Measurements from ENCODE around the gene EPC1. TPM values are rescaled to one million over a fixed set of nuclear protein-coding genes. Genes with fewer than 3 reads are reported as not detected.
"Not testable (repeated sequence)": the region's sequence is repeated elsewhere in the genome, so short reads cannot be mapped to it uniquely, and the experiment has no call there.

Gene EPC1
- polyA plus RNA-seq, 1 of the 3 experiments (the other 2 are of a cell fraction) = 21.8 TPM

- DNase-seq = no peak
- peaks cover 53% of the 10 kb centered on the region for H3K79me2 ChIP-seq (ENCODE audit: insufficient read depth)
- CTCF ChIA-PET = interaction anchor here (0.6 to 1.8 kb wide), 5 partner anchors 12 to 110 kb away, joined by 3 to 5 read pairs (median 4); no protein-coding TSS in a partner anchor
- H4K20me1 ChIP-seq (ENCODE audit: insufficient read depth) = peaks cover 4% of the 10 kb centered on the region; the same call in 1 of the 2 replicates
- no peak overlapping the region for H3K4me2 ChIP-seq
- peaks cover 17% of the 10 kb centered on the region for H3F3A ChIP-seq (replicated peaks; ENCODE audit: insufficient read depth)
- H3K36me3 ChIP-seq (replicated peaks in 1 of 2; ENCODE audit: control insufficient read depth in 1 of 2, insufficient read depth in 2 of 2, low read length in 1 of 2) = peaks cover 4 to 5% of the 10 kb centered on the region in 2 experiments
- POLR2A ChIA-PET = no interaction called here
- no peaks in the 10 kb centered on the region for H3K9me2 ChIP-seq
- WGBS (ENCODE audit: low lambda C conversion rate) = 92% methylated on average over 4 of the region's 4 CpGs
- no peak overlapping the region for H2AFZ ChIP-seq (ENCODE audit: low read depth)
- peaks cover 0 to 3% of the 10 kb centered on the region in 2 experiments; a peak in 2 of 4 replicates for H3K4me1 ChIP-seq (ENCODE audit: control insufficient read depth in 1 of 2, insufficient read depth in 2 of 2, low read depth in 1 of 2, low read length in 1 of 2)
- no peak overlapping the region for H3K9ac ChIP-seq
- H3K27me3 ChIP-seq (ENCODE audit: insufficient read depth) = no peaks in the 10 kb centered on the region
- no peaks in the 10 kb centered on the region for H3K9me3 ChIP-seq
- no peak for TF ChIP-seq NFIC (IDR thresholded peaks at IDR 0.05; ENCODE audit: borderline replicate concordance)
- TF ChIP-seq FOSL2 (IDR thresholded peaks at IDR 0.05; ENCODE audit: borderline replicate concordance, low read depth) = no peak
- TF ChIP-seq MXI1 (IDR thresholded peaks at IDR 0.05; ENCODE audit: low read depth, low read length) = no peak
- no peak for TF ChIP-seq FOXM1 (IDR thresholded peaks at IDR 0.05; ENCODE audit: low read depth)
- TF ChIP-seq MEF2A (IDR thresholded peaks at IDR 0.05; ENCODE audit: borderline replicate concordance, low read depth) = no peak
- TF ChIP-seq TCF12 (IDR thresholded peaks at IDR 0.05) = no peak
- TF ChIP-seq NRF1 (IDR thresholded peaks at IDR 0.05; ENCODE audit: low read depth, low read length) = no peak
- no peak for TF ChIP-seq SIN3A (IDR thresholded peaks at IDR 0.05; ENCODE audit: borderline replicate concordance, low read depth, low read length)
- TF ChIP-seq YY1 (IDR thresholded peaks at IDR 0.05; ENCODE audit: low read depth) = no peak
- no peak for TF ChIP-seq GATA2 (CRISPR knock-in tag; IDR thresholded peaks at IDR 0.05)
- TF ChIP-seq ZBTB33 (IDR thresholded peaks at IDR 0.05; ENCODE audit: borderline replicate concordance, low read depth) = no peak
- no peak for TF ChIP-seq POLR2AphosphoS5 (IDR thresholded peaks at IDR 0.05; ENCODE audit: low read depth, low read length)
- TF ChIP-seq EP300 (IDR thresholded peaks at IDR 0.05; ENCODE audit: borderline replicate concordance in 1 of 2, low read depth in 1 of 2, low read length in 1 of 2) = no peak
- TF ChIP-seq REST (IDR thresholded peaks at IDR 0.05; ENCODE audit: low read depth, low read length) = no peak
- no peak for TF ChIP-seq USF2 (IDR thresholded peaks at IDR 0.05; ENCODE audit: borderline replicate concordance, low read depth, low read length)
- no peak for TF ChIP-seq RXRA (IDR thresholded peaks at IDR 0.05; ENCODE audit: borderline replicate concordance, low read depth)
- TF ChIP-seq IRF3 (IDR thresholded peaks at IDR 0.05; ENCODE audit: low read depth, low read length) = no peak
- no peak for TF ChIP-seq RAD21 (IDR thresholded peaks at IDR 0.05; ENCODE audit: low read length)
- H3K27ac ChIP-seq (ENCODE audit: low read depth in 2 of 2, low read length in 1 of 2) = no peak overlapping the region
- H3K4me3 ChIP-seq (ENCODE audit: low read depth in 2 of 2, low read length in 1 of 2) = no peak overlapping the region
Measured at GRCh38 chr10:32366111-32366510, 19.2 kb upstream of the EPC1 start.

- H3K4me2 ChIP-seq; H3K27me3 ChIP-seq (ENCODE audit: insufficient read depth); DNase-seq; H3K27ac ChIP-seq (ENCODE audit: low read depth in 2 of 2, low read length in 1 of 2); POLR2A ChIA-PET; H3K4me1 ChIP-seq (ENCODE audit: control insufficient read depth in 1 of 2, insufficient read depth in 2 of 2, low read depth in 1 of 2, low read length in 1 of 2); H4K20me1 ChIP-seq (ENCODE audit: insufficient read depth); H3K9me2 ChIP-seq; H2AFZ ChIP-seq (ENCODE audit: low read depth); H3K36me3 ChIP-seq (replicated peaks in 1 of 2; ENCODE audit: control insufficient read depth in 1 of 2, insufficient read depth in 2 of 2, low read length in 1 of 2); H3K9ac ChIP-seq; H3K9me3 ChIP-seq; H3K4me3 ChIP-seq (ENCODE audit: low read depth in 2 of 2, low read length in 1 of 2): not testable (repeated sequence)
- peaks cover 17% of the 10 kb centered on the region for H3F3A ChIP-seq (replicated peaks; ENCODE audit: insufficient read depth)
- WGBS (ENCODE audit: low lambda C conversion rate) = 94% methylated on average over 8 of the region's 8 CpGs
- H3K79me2 ChIP-seq (ENCODE audit: insufficient read depth) = peaks cover 50% of the 10 kb centered on the region
- CTCF ChIA-PET = interaction anchor here (1.5 kb wide), 1 partner anchor 20 kb away, joined by 7 read pairs; no protein-coding TSS in a partner anchor
Measured at GRCh38 chr10:32365404-32365803, 18.4 kb upstream of the EPC1 start.

All from SK-N-SH (cell line).